Measurements from ENCODE around the gene EXOC2. TPM values are rescaled to one million over a fixed set of nuclear protein-coding genes. Genes with fewer than 3 reads are reported as not detected.

Gene EXOC2
- total RNA-seq, 1 experiment from 2014 or later = 45.7 TPM

GRCh38 chr6:551829-552350, 141.0 kb downstream of the EXOC2 start:
- H3K4me3 Mint-ChIP-seq = 0 out of 2 replicates have a peak overlapping the region, but pooled peaks have one; percentile 2
- POLR2A ChIA-PET = no interaction called here
- peaks cover 30% of the 10 kb centered on the region for H3K36me3 Mint-ChIP-seq
- DNase-seq (ENCODE audit: low spot score) = peak; percentile 21
- no peaks in the 10 kb centered on the region for H3K27me3 Mint-ChIP-seq (ENCODE audit: low read depth)
- H3K27ac Mint-ChIP-seq = peak overlapping the region; percentile 89
- peak; percentile 48 for ATAC-seq
- H3K4me1 Mint-ChIP-seq = peaks cover 16% of the 10 kb centered on the region
- TF ChIP-seq PREB (CRISPR knock-in tag; IDR thresholded peaks at IDR 0.05; ENCODE audit: borderline replicate concordance) (no peak), MXD4 (CRISPR knock-in tag; IDR thresholded peaks at IDR 0.05; ENCODE audit: borderline replicate concordance) (no peak), ZNF232 (CRISPR knock-in tag; IDR thresholded peaks at IDR 0.05) (no peak), AFF4 (CRISPR knock-in tag; IDR thresholded peaks at IDR 0.05; ENCODE audit: borderline replicate concordance) (no peak), FOXJ3 (CRISPR knock-in tag; IDR thresholded peaks at IDR 0.05; ENCODE audit: borderline replicate concordance) (no peak), IRF2 (CRISPR knock-in tag; IDR thresholded peaks at IDR 0.05; ENCODE audit: borderline replicate concordance, low read depth) (no peak), MLX (CRISPR knock-in tag; IDR thresholded peaks at IDR 0.05) (no peak)
- H3K9me3 Mint-ChIP-seq = no peaks in the 10 kb centered on the region
- CTCF ChIA-PET = interaction anchor here (1.1 to 2.0 kb wide), 2 partner anchors 37 to 363 kb away, joined by 3 to 9 read pairs; no protein-coding TSS in a partner anchor

- DNase-seq (ENCODE audit: low spot score) = peak; percentile 50
- POLR2A ChIA-PET = no interaction called here
- Mint-ChIP-seq H3K4me3 (no peak overlapping the region), H3K4me1 (peaks cover 16% of the 10 kb centered on the region), H3K27ac (0 out of 2 replicates have a peak overlapping the region, but pooled peaks have one; percentile 81), H3K36me3 (peaks cover 28% of the 10 kb centered on the region), H3K9me3 (no peaks in the 10 kb centered on the region), H3K27me3 (ENCODE audit: low read depth) (no peaks in the 10 kb centered on the region)
- CTCF ChIA-PET = interaction anchor here (1.1 to 2.0 kb wide), 2 partner anchors 37 to 363 kb away, joined by 3 to 9 read pairs; no protein-coding TSS in a partner anchor
- peak; percentile 87 for ATAC-seq
- TF ChIP-seq FOXP1 (CRISPR knock-in tag; IDR thresholded peaks at IDR 0.05; ENCODE audit: borderline replicate concordance) (0 out of 2 replicates have a peak, but pooled peaks have one; percentile 32), HMGA2 (CRISPR knock-in tag; IDR thresholded peaks at IDR 0.05) (no peak), MYBL2 (CRISPR knock-in tag; IDR thresholded peaks at IDR 0.05) (no peak), ZNF423 (CRISPR knock-in tag; IDR thresholded peaks at IDR 0.05) (peak; percentile 96), MAX (CRISPR knock-in tag; IDR thresholded peaks at IDR 0.05) (peak; percentile 29; the same call in 1 of the 2 replicates), TEAD1 (CRISPR knock-in tag; IDR thresholded peaks at IDR 0.05) (0 out of 2 replicates have a peak, but pooled peaks have one; percentile 63), GTF2I (CRISPR knock-in tag; conservative IDR thresholded peaks at IDR 0.05) (0 out of 2 replicates have a peak, but pooled peaks have one; percentile 11), USF1 (CRISPR knock-in tag; IDR thresholded peaks at IDR 0.05) (peak; percentile 29; the same call in 1 of the 2 replicates)
Observed at GRCh38 chr6:551405-551804, 141.5 kb downstream of the EXOC2 start.

GRCh38 chr6:549906-550305, 143.0 kb downstream of the EXOC2 start:
- no peaks in the 10 kb centered on the region for H3K9me3 Mint-ChIP-seq
- H3K27me3 Mint-ChIP-seq (ENCODE audit: low read depth) = no peaks in the 10 kb centered on the region
- DNase-seq (ENCODE audit: low spot score) = no peak
- no peak for TF ChIP-seq ELF4 (CRISPR knock-in tag; IDR thresholded peaks at IDR 0.05; ENCODE audit: low read depth)
- no peak for TF ChIP-seq PRRX2 (CRISPR knock-in tag; IDR thresholded peaks at IDR 0.05)
- no peak for TF ChIP-seq ZNF317 (CRISPR knock-in tag; IDR thresholded peaks at IDR 0.05; ENCODE audit: borderline replicate concordance, low read depth)
- TF ChIP-seq ZNF425 (CRISPR knock-in tag; conservative IDR thresholded peaks at IDR 0.05) = no peak
- no peak for TF ChIP-seq NR2C2 (CRISPR knock-in tag; IDR thresholded peaks at IDR 0.05)
- no peak for TF ChIP-seq MYBL2 (CRISPR knock-in tag; IDR thresholded peaks at IDR 0.05)
- no peak for TF ChIP-seq NR3C1 (CRISPR knock-in tag; conservative IDR thresholded peaks at IDR 0.05; ENCODE audit: low read depth)
- TF ChIP-seq ZBTB43 (CRISPR knock-in tag; IDR thresholded peaks at IDR 0.05) = no peak

More at GRCh38 chr6:549906-550305, 143.0 kb downstream of the EXOC2 start:
- H3K4me1 Mint-ChIP-seq = peaks cover 16% of the 10 kb centered on the region
- CTCF ChIA-PET = no interaction called here
- H3K27ac Mint-ChIP-seq = no peak overlapping the region
- H3K36me3 Mint-ChIP-seq = peaks cover 16% of the 10 kb centered on the region
- ATAC-seq = no peak
- H3K4me3 Mint-ChIP-seq = no peak overlapping the region
- POLR2A ChIA-PET = no interaction called here

All from WTC11 (cell line).